ENCODE data around the gene CCL22.

CCL22 gene

GRCh38 chr16:57377080-57377841 is 18.7 kb downstream of the CCL22 start:
- no peak for DNase-seq

DNA sequence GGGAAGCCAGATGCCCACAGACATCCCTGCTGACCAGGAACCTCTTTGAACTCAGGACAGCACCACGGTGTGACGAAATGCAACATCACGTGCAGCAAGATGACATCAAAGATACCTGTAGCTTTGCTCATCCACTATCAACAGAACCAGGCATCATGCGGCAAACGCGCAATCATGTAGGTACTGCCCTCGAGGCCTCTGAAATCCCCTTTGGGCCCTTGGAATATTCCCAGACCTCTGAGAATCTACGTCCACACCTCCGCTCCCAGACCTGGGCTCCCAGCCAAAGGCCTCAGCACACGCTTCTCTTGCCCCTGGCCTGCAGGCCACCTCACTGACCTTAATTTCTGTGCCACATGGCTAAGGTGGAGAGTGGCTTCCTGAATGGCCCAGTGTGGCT is 21.0 kb downstream of the CCL22 start:
- DNase-seq = no peak

DNA sequence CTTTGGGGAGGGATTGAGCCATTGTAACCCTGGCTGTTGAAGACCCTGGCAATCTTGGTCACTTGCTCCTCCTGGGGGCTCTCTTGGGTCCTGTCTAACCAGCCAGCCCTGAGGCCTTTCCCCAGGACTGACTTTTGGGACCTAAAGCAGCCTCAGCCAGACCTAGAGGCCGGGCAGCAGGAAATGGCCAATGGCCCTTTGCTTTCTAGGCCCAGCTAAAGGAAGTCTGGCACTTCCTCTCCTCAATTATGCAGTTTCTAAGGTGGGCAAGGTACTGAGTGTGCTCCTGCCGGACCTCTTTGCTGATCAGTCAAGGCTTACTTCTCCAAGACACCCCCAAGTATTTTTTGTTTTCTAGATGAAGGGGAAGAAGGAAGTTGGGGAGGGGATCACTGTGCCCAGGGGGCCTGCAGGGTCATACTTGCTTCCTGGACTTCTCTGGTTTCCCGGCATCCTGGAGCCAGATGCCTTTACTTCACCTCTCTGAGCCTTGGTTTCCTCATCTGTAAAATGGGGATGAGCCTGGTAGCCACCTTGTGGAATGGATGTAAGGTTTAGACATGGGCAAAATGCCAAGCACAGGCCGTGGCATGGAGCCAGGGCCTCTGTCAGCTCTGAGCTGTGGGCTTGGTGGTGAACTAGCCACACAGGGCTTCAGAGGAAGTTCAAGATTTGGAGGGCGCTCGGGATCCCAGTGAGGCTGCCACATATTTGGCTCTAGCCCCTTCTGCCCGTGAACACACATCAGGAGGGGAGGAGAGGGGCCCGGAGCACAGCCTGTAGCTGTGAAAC is 22.3 kb downstream of the CCL22 start:
- DNase-seq = no peak

GRCh38 chr16:57381791-57382534 is 23.4 kb downstream of the CCL22 start:
- DNase-seq = no peak

DNA sequence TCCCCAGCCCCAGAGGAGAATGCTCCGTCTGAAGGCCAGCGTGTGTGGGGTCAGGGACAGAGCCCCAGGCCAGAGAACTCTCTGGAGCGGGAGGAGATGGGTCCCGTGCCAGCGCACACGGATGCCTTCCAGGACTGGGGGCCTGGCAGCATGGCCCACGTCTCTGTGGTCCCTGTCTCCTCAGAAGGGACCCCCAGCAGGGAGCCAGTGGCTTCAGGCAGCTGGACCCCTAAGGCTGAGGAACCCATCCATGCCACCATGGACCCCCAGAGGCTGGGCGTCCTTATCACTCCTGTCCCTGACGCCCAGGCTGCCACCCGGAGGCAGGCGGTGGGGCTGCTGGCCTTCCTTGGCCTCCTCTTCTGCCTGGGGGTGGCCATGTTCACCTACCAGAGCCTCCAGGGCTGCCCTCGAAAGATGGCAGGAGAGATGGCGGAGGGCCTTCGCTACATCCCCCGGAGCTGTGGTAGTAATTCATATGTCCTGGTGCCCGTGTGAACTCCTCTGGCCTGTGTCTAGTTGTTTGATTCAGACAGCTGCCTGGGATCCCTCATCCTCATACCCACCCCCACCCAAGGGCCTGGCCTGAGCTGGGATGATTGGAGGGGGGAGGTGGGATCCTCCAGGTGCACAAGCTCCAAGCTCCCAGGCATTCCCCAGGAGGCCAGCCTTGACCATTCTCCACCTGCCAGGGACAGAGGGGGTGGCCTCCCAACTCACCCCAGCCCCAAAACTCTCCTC is 24.1 kb downstream of the CCL22 start:
- DNase-seq = no peak

DNA sequence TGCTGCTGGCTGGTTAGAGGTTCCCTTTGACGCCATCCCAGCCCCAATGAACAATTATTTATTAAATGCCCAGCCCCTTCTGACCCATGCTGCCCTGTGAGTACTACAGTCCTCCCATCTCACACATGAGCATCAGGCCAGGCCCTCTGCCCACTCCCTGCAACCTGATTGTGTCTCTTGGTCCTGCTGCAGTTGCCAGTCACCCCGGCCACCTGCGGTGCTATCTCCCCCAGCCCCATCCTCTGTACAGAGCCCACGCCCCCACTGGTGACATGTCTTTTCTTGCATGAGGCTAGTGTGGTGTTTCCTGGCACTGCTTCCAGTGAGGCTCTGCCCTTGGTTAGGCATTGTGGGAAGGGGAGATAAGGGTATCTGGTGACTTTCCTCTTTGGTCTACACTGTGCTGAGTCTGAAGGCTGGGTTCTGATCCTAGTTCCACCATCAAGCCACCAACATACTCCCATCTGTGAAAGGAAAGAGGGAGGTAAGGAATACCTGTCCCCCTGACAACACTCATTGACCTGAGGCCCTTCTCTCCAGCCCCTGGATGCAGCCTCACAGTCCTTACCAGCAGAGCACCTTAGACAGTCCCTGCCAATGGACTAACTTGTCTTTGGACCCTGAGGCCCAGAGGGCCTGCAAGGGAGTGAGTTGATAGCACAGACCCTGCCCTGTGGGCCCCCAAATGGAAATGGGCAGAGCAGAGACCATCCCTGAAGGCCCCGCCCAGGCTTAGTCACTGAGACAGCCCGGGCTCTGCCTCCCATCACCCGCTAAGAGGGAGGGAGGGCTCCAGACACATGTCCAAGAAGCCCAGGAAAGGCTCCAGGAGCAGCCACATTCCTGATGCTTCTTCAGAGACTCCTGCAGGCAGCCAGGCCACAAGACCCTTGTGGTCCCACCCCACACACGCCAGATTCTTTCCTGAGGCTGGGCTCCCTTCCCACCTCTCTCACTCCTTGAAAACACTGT is 25.0 kb downstream of the CCL22 start:
- DNase-seq = no peak

- DNase-seq = no peak
Measured at GRCh38 chr16:57384248-57385070, 25.9 kb downstream of the CCL22 start.

- DNase-seq = no peak
Measured at GRCh38 chr16:57385083-57385482, 26.5 kb downstream of the CCL22 start.

DNA sequence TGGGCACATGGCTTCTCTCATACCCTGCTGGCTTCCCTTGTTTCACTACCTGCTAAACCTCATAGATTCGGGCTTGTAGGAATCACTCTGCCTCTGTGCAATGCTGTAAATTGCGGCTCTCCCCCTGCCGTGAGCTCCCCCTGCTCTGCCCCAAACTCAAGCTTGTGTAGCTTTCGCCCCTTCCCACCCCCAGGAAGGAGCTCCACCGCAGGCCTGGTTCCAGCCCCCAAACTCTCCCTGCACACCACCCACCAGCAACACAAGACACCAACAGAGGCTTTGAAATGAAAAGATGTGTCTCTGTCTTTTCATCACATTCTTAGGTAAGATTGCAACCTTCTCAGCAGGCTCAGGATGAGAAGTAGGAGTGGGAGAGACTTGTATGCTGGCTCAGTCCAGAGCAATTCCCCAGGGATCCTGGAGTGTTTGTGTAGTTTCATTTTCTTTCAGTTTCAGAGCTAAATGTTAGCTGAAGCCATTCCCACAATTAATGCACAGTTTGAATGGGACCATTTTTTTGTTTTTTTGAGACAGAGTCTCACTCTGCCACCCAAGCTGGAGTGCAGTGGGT is 27.9 kb downstream of the CCL22 start:
- DNase-seq = no peak

- no peak for DNase-seq
Measured at GRCh38 chr16:57387598-57388354, 29.2 kb downstream of the CCL22 start.

DNA sequence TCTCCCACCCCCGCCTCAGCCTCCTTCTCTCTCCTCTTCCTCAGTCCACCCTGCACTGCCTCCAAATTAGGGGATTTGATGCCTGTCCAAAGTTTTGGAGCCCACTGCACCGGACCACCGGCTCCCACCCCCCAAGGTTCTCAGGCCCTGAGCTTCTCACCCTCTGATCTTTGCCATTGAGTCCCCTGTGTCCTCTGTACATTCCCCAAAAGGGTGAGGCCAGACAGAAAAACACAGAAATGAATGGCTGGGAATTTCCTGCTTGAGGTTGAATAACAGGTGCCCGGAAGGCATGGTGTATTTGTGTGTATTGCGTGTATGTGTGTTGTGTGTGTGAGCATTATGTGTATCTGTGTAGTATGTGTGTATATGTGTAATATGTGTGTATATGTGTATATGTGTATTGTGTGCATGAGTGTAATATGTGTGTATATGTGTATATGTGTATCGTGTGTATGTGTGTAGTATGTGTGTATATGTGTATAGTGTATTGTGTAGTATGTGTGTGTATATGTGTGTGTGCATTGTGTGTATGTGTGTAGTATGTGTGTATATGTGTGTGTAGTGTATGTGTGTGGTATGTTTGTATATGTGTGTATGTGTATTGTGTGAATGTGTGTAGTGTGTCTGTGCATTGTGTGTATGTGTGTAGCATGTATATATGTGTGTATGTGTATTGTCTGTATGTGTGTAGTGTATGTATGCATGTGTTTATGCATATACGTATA is 29.9 kb downstream of the CCL22 start:
- DNase-seq = no peak

DNA sequence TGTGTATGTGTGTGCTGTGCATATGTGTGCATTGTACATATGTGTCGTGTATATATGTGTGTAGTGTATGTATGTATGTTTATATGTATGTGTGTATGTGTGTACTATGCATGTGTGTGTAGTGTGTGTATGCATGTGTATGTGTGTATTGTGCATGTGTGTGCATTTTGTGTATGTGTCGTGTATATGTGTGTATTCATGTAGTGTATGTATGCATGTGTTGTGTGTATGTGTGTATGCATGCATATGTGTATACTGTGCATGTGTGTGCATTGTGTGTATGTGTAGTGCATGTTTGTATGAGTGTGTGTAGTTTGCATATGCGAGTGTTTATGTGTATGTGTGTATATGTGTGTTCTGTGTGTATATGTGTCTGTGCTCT is 30.5 kb downstream of the CCL22 start:
- no peak for DNase-seq

DNA sequence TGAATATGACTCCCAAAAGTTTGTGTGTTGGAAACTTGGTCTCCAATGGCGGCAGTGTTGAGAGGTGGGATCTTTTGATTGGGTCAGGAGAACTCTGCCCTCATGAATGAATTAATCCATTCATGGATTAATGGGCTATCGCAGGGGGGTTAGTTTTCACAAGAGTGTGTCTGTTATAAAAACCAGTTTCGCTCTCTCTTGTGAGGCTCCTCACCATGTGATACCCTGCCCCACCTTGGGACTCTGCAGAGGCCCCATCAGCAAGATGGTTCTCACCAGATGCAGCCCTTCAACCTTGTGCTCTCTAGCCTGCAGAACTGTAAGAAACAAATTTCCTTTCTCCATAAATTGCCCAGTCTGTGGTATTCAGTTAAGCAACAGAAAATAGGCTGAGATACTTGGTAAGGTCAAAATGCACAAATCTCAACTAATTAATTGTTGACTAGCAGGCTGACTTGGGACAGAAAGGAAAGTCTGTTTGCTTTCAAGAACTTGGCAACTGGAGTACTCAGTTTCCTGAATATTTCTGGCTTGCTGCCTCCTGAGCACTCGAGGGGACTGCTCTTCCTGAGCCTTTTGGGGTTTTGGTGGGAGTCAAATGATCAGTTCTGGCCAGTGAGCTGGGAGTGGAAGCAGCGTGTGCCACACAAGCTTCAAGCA is 32.2 kb downstream of the CCL22 start:
- DNase-seq = no peak

DNA sequence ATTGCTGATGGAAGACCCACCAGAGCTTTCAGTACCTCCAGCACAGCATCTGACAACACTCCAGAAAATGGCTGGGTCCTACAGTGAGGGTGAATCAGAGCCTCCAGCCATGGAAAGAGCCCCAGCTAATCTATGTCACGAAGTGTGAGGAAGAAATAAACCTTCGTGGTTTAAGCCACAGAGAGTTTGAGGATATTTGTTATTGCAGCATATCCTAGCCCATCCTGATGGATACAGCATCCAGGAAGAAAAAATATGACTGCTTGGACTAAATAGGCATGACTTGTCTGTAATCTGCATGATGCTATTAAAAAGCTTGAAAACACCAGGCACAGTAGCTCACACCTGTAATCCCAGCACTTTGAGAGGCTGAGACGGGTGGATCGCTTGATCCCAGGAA is 32.7 kb downstream of the CCL22 start:
- DNase-seq = no peak

- no peak for DNase-seq
Measured at GRCh38 chr16:57391708-57392107, 33.1 kb downstream of the CCL22 start.

- no peak for DNase-seq
Measured at GRCh38 chr16:57392694-57393093, 34.1 kb downstream of the CCL22 start.

DNA sequence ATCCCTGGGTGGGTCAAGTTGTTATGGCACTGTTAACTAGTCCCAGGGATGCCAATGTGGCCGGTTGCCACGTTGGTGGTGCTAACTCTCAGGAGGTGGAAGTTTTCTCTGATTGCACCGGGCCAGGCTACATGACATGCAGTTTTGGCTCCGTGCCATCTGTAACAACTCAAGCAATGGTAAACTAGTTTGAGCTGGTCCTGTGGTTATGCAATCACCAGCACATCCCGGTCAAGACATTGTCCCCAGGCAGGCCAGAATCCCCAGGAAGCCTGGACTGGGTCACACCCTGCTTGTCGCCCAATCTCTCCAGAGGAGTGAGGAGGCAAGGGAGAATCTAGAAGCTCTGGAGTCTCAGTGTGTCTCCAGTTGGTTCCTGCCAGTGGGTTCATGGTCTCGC is 35.9 kb downstream of the CCL22 start:
- DNase-seq = no peak

DNA sequence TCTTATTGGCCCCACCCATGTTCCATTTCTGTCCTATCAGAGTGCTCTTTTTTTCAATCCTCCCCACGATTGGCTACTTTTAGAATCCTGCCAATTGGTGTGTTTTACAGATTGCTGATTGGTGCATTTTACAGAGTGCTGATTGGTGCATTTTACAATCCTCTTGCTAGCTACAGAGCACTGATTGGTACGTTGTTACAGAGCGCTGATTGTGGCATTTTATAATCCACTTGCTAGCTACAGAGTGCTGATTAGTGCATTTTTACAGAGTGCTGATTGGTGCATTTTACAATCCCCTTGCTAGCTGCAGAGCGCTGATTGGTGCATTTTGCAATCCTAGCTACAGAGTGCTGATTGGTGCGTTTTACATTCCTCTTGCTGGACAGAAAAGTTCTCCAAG is 36.4 kb downstream of the CCL22 start:
- DNase-seq = no peak

Data from activated naive CD4-positive, alpha-beta T cell (primary cell).